OCI-M2 (cell line): ENCODE data around the gene PKNOX1.
"Not testable (repeated sequence)": the region's sequence is repeated elsewhere in the genome, so short reads cannot be mapped to it uniquely, and the experiment has no call there.

Source experiments
- DNase-seq: peaks from one replicate; lab custom pipeline; 2025; ENCODE audit not compliant: unreplicated experiment; lab: John Stamatoyannopoulos, UW

The PKNOX1 gene

GRCh38 chr21:43044547-43044946, 70.2 kb downstream of the PKNOX1 start:
- not testable (repeated sequence) for DNase-seq

- DNase-seq: not testable (repeated sequence)
Measured at GRCh38 chr21:43045165-43045875, 71.0 kb downstream of the PKNOX1 start.

GRCh38 chr21:43045876-43046821, 71.8 kb downstream of the PKNOX1 start:
- DNase-seq: not testable (repeated sequence)

GRCh38 chr21:43053112-43053511, 78.8 kb downstream of the PKNOX1 start:
- not testable (repeated sequence) for DNase-seq

GRCh38 chr21:43062955-43063664, 88.7 kb downstream of the PKNOX1 start:
- not testable (repeated sequence) for DNase-seq

GRCh38 chr21:43064265-43064917, 90.0 kb downstream of the PKNOX1 start:
- not testable (repeated sequence) for DNase-seq

GRCh38 chr21:43065991-43066390, 91.6 kb downstream of the PKNOX1 start:
- not testable (repeated sequence) for DNase-seq

- not testable (repeated sequence) for DNase-seq
Measured at GRCh38 chr21:43066690-43067089, 92.3 kb downstream of the PKNOX1 start.

GRCh38 chr21:43068065-43068464, 93.7 kb downstream of the PKNOX1 start:
- not testable (repeated sequence) for DNase-seq

- not testable (repeated sequence) for DNase-seq
Measured at GRCh38 chr21:43069682-43070081, 95.3 kb downstream of the PKNOX1 start.

- DNase-seq: not testable (repeated sequence)
Measured at GRCh38 chr21:43072742-43073141, 98.4 kb downstream of the PKNOX1 start.

- not testable (repeated sequence) for DNase-seq
Measured at GRCh38 chr21:43074401-43075169, 100.2 kb downstream of the PKNOX1 start.

- DNase-seq: not testable (repeated sequence)
Measured at GRCh38 chr21:43075170-43076022, 101.0 kb downstream of the PKNOX1 start, which contains the start of gene CBS. Gene CBS, minus strand, starts transcription at chr21:43075835. Its CDS starts 3,642 bp downstream, at chr21:43072193.

- not testable (repeated sequence) for DNase-seq
Measured at GRCh38 chr21:43076023-43076637, 101.8 kb downstream of the PKNOX1 start.

GRCh38 chr21:43076643-43077042, 102.3 kb downstream of the PKNOX1 start:
- not testable (repeated sequence) for DNase-seq

GRCh38 chr21:43082587-43083300, 108.4 kb downstream of the PKNOX1 start:
- not testable (repeated sequence) for DNase-seq
